ENCODE data around the gene SORD. TPM values are rescaled to one million over a fixed set of nuclear protein-coding genes. Genes with fewer than 3 reads are reported as not detected.
"Not testable (repeated sequence)": the region's sequence is repeated elsewhere in the genome, so short reads cannot be mapped to it uniquely, and the experiment has no call there.

Gene SORD
- total and polyA plus RNA-seq, 10 of the 15 experiments (the other 5 are each of a cell fraction or from before 2014, with no cell fraction given), result 7.5 to 51.6 (median 40.1) TPM

DNA sequence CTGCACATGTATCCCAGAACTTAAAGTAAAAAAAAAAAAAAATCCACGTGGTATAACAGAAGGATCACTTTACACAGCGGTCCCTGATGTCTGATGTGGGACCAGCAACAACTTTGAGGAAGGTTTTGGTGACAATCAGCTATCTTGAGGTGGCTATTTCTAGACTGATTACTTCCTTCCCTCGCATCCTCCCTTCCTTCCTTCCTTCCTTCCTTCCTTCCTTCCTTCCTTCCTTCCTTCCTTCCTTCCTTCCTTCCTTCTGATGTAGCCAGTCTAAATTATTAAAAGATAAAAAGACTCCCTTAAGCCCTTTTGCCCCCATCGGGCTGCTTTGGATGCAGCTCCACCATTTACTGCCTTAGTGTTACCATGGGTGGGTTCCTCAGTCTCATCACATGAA, 14.9 kb downstream of the SORD start:
- no peaks in the 10 kb centered on the region for H3K27me3 ChIP-seq (replicated peaks in 1 of 2; ENCODE audit: control insufficient read depth in 2 of 2, insufficient read depth in 2 of 2, low read length in 1 of 2)
- no peak overlapping the region for H2AFZ ChIP-seq (ENCODE audit: control insufficient read depth, low read depth, low read length)
- FAIRE-seq (no peak), DNase-seq (ENCODE audit: low read depth, low spot score) (no peak), ATAC-seq (no peak)
- ChIA-PET POLR2A (interaction anchor here (0.7 kb wide), 1 partner anchor 161 kb away, joined by 3 read pairs; no protein-coding TSS in a partner anchor), RAD21 (ENCODE audit: unreplicated experiment) (interaction anchor here (0.7 to 2.6 kb wide), 8 partner anchors 10 to 184 kb away, joined by 3 to 15 read pairs (median 4); partner anchors contain the start of gene SORD), CTCF (interaction anchor here (0.6 to 5.0 kb wide), 8 partner anchors 13 to 239 kb away, joined by 3 to 54 read pairs (median 18); partner anchors contain the start of gene SORD), SMC1A (ENCODE audit: uncharacterized antibody, unreplicated experiment) (interaction anchor here (0.6 to 2.2 kb wide), 7 partner anchors 46 to 302 kb away, joined by 3 to 7 read pairs (median 3); no protein-coding TSS in a partner anchor)
- 75% methylated on average over 4 of the region's 4 CpGs for WGBS (ENCODE audit: insufficient coverage, insufficient replicate concordance, low lambda C conversion rate, missing lambda C conversion rate)
- TF ChIP-seq SKIL (IDR thresholded peaks at IDR 0.05; ENCODE audit: low read depth, poor library complexity, severe bottlenecking) (no peak), SUZ12 (IDR thresholded peaks at IDR 0.05; ENCODE audit: unreplicated experiment) (no peak), ETV6 (conservative IDR thresholded peaks at IDR 0.05 in 1 of 2, IDR thresholded peaks at IDR 0.05 in 1 of 2; ENCODE audit: borderline replicate concordance in 1 of 2, low read depth in 1 of 2) (peak in 1 of 2 experiments; percentile 73; a peak in 2 of 4 replicates), CHD1 (IDR thresholded peaks at IDR 0.05; ENCODE audit: low read depth, low read length) (no peak), RAD21 (IDR thresholded peaks at IDR 0.05; ENCODE audit: insufficient read depth, low read depth, low read length) (no peak)
- no peaks in the 10 kb centered on the region for H3K9me3 ChIP-seq (replicated peaks; ENCODE audit: control insufficient read depth, insufficient read depth, low read length)
- H3K27ac ChIP-seq (ENCODE audit: control insufficient read depth, insufficient read depth), result no peak overlapping the region
- no peak overlapping the region for H3K4me3 ChIP-seq
- H3K79me2 ChIP-seq (ENCODE audit: control insufficient read depth, insufficient read depth, low read length), result no peaks in the 10 kb centered on the region
- BruUV-seq (replicated peaks), result no TSS peak
- intact Hi-C loops (cut with micrococcal nuclease; ENCODE audit: unreplicated experiment) (loop anchor here (2.0 to 5.0 kb wide), 2 partner anchors 65 to 186 kb away; no protein-coding TSS in a partner anchor), in situ Hi-C loops (cut with MboI) (no loop called here)
- H3K4me1 ChIP-seq (ENCODE audit: control insufficient read depth, insufficient read depth, low read length), result no peaks in the 10 kb centered on the region; the same call in 1 of the 2 replicates
- H4K20me1 ChIP-seq (ENCODE audit: control insufficient read depth, insufficient read depth), result no peaks in the 10 kb centered on the region
- H3K9ac ChIP-seq (ENCODE audit: control insufficient read depth, insufficient read depth, low read length), result no peak overlapping the region
- H3K36me3 ChIP-seq (ENCODE audit: control insufficient read depth in 2 of 2, insufficient read depth in 2 of 2, low read length in 1 of 2), result no peaks in the 10 kb centered on the region
- H3K4me2 ChIP-seq (ENCODE audit: control insufficient read depth, insufficient read depth), result no peak overlapping the region

DNA sequence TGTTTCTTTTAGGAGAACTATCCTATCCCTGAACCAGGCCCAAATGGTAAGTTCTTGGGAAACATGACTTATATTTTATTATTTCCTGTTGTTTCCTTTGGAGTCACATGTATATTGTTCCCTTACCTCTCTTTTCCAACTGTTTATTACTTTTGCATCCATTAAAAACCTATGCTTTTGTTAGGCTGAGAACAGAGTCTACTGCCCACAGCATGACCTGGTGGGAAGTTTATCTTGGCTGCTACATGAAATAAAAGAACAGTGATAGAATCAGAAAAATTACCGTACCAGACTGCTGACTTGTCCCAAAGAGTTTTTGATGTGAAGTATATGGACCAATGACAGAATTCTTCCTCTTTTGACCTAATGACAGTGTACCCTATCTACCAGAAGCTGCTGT, 17.4 kb downstream of the SORD start:
- H3K9me3 ChIP-seq (replicated peaks; ENCODE audit: control insufficient read depth, insufficient read depth, low read length); H3K4me3 ChIP-seq; H3K27me3 ChIP-seq (replicated peaks in 1 of 2; ENCODE audit: control insufficient read depth in 2 of 2, insufficient read depth in 2 of 2, low read length in 1 of 2); FAIRE-seq; H2AFZ ChIP-seq (ENCODE audit: control insufficient read depth, low read depth, low read length); H4K20me1 ChIP-seq (ENCODE audit: control insufficient read depth, insufficient read depth); in situ Hi-C loops (cut with MboI); RAD21 ChIA-PET (ENCODE audit: unreplicated experiment); DNase-seq (ENCODE audit: low read depth, low spot score); SMC1A ChIA-PET (ENCODE audit: uncharacterized antibody, unreplicated experiment); H3K4me2 ChIP-seq (ENCODE audit: control insufficient read depth, insufficient read depth); ATAC-seq; POLR2A ChIA-PET; CTCF ChIA-PET; H3K9ac ChIP-seq (ENCODE audit: control insufficient read depth, insufficient read depth, low read length); H3K27ac ChIP-seq (ENCODE audit: control insufficient read depth, insufficient read depth); H3K36me3 ChIP-seq (ENCODE audit: control insufficient read depth in 2 of 2, insufficient read depth in 2 of 2, low read length in 1 of 2); BruUV-seq (replicated peaks); H3K4me1 ChIP-seq (ENCODE audit: control insufficient read depth, insufficient read depth, low read length); H3K79me2 ChIP-seq (ENCODE audit: control insufficient read depth, insufficient read depth, low read length); intact Hi-C loops (cut with micrococcal nuclease; ENCODE audit: unreplicated experiment): not testable (repeated sequence)
- 94% methylated on average over 1 of the region's 1 CpG for WGBS (ENCODE audit: insufficient coverage, insufficient replicate concordance, low lambda C conversion rate, missing lambda C conversion rate)

DNA sequence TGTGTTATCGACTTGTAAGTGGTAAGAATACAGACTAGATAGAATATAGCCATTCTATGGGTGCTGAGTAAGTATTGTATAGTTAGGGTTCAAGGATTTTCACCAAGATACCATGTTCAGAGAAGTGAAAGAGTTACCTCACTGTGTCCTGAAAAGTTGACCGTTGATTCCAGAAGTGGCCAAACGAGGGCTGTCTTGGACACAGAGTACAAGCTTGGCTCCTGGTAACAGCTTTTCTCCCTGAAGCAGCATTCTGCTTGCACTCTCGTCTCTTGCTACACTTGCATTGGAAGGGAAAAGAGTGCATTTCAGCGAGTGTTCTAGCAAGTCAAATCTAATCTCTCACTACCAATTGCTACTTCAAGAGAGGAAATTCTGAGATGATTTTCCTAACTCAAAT, 18.5 kb downstream of the SORD start:
- intact Hi-C loops (cut with micrococcal nuclease; ENCODE audit: unreplicated experiment); ATAC-seq; SMC1A ChIA-PET (ENCODE audit: uncharacterized antibody, unreplicated experiment): not testable (repeated sequence)

More for the DNA sequence above, 18.5 kb downstream of the SORD start:
- H3K27me3 ChIP-seq (replicated peaks in 1 of 2; ENCODE audit: control insufficient read depth in 2 of 2, insufficient read depth in 2 of 2, low read length in 1 of 2); BruUV-seq (replicated peaks); H3K4me1 ChIP-seq (ENCODE audit: control insufficient read depth, insufficient read depth, low read length); POLR2A ChIA-PET; CTCF ChIA-PET; H3K4me3 ChIP-seq; RAD21 ChIA-PET (ENCODE audit: unreplicated experiment); H3K9ac ChIP-seq (ENCODE audit: control insufficient read depth, insufficient read depth, low read length); H2AFZ ChIP-seq (ENCODE audit: control insufficient read depth, low read depth, low read length); DNase-seq (ENCODE audit: low read depth, low spot score); H3K27ac ChIP-seq (ENCODE audit: control insufficient read depth, insufficient read depth); FAIRE-seq; in situ Hi-C loops (cut with MboI); H4K20me1 ChIP-seq (ENCODE audit: control insufficient read depth, insufficient read depth); H3K79me2 ChIP-seq (ENCODE audit: control insufficient read depth, insufficient read depth, low read length); H3K36me3 ChIP-seq (ENCODE audit: control insufficient read depth in 2 of 2, insufficient read depth in 2 of 2, low read length in 1 of 2); H3K9me3 ChIP-seq (replicated peaks; ENCODE audit: control insufficient read depth, insufficient read depth, low read length); H3K4me2 ChIP-seq (ENCODE audit: control insufficient read depth, insufficient read depth): not testable (repeated sequence)
- 100% methylated on average over 5 of the region's 5 CpGs for WGBS (ENCODE audit: insufficient coverage, insufficient replicate concordance, low lambda C conversion rate, missing lambda C conversion rate)

Data from GM12878 (cell line).